H9 (cell line): ENCODE data around the gene SUMO2. TPM values are rescaled to one million over a fixed set of nuclear protein-coding genes. Genes with fewer than 3 reads are reported as not detected.
A peak's percentile ranks its signal among the peaks of the same experiment; 100 is the strongest.

ENCODE experiments used
- DNase-seq: peaks from one replicate; pipeline ENCODE4 v3.0.0-alpha.2; 2017
- H2AFZ ChIP-seq: one replicate; pipeline ENCODE4 v1.6.1; 2013; ENCODE audit warnings: mild to moderate bottlenecking, low read length, control low read depth, moderate library complexity
- H2AK5ac ChIP-seq: 2 replicates; pipeline ENCODE4 v1.6.1; 2013; ENCODE audit warnings: low read length, control low read depth, mixed read lengths; ENCODE audit not compliant: insufficient read length
- H2BK120ac ChIP-seq: one replicate; pipeline ENCODE4 v1.6.1; 2013; ENCODE audit warnings: low read depth, mild to moderate bottlenecking, low read length, control low read depth, inconsistent platforms; ENCODE audit not compliant: poor library complexity, severe bottlenecking
- H2BK12ac ChIP-seq: 2 replicates; pipeline ENCODE4 v1.6.1; 2013; ENCODE audit warnings: low read length, control low read depth, mixed read lengths, low read depth; ENCODE audit not compliant: insufficient read length
- H2BK15ac ChIP-seq: 2 replicates; pipeline ENCODE4 v1.6.1; 2013; ENCODE audit warnings: low read depth, low read length, control low read depth
- H2BK20ac ChIP-seq: one replicate; pipeline ENCODE4 v1.6.1; 2013; ENCODE audit warnings: low read depth, mild to moderate bottlenecking, low read length, control low read depth, inconsistent platforms; ENCODE audit not compliant: poor library complexity, severe bottlenecking
- H2BK5ac ChIP-seq: 2 replicates; pipeline ENCODE4 v1.6.1; 2013; ENCODE audit warnings: low read length, control low read depth, mixed read lengths; ENCODE audit not compliant: insufficient read length
- H3K14ac ChIP-seq: 2 replicates; pipeline ENCODE4 v1.6.1; 2013; ENCODE audit warnings: low read length, control low read depth; ENCODE audit not compliant: insufficient read depth
- H3K18ac ChIP-seq: 2 replicates; pipeline ENCODE4 v1.6.1; 2013; ENCODE audit warnings: low read depth, mild to moderate bottlenecking, mixed read lengths, low read length, control low read depth; ENCODE audit not compliant: insufficient read length
- H3K23ac ChIP-seq: 2 replicates; pipeline ENCODE4 v1.6.1; 2013; ENCODE audit warnings: low read length, control low read depth, mixed read lengths, low read depth; ENCODE audit not compliant: insufficient read length
- H3K23me2 ChIP-seq: 2 replicates; pipeline ENCODE4 v1.6.1; 2013; ENCODE audit warnings: low read depth, mild to moderate bottlenecking, mixed read lengths, low read length, control low read depth; ENCODE audit not compliant: insufficient read length, poor library complexity, severe bottlenecking
- H3K27ac ChIP-seq: 2 replicates; pipeline ENCODE4 v1.5.1; 2013; ENCODE audit warnings: low read length, control low read depth, mixed read lengths, low read depth; ENCODE audit not compliant: insufficient read length
- H3K27me3 ChIP-seq: 2 replicates; pipeline ENCODE4 v1.6.1; 2013; ENCODE audit warnings: low read length, control low read depth, inconsistent platforms; ENCODE audit not compliant: insufficient read depth
- H3K4ac ChIP-seq: 2 replicates; pipeline ENCODE4 v1.6.1; 2013; ENCODE audit warnings: low read depth, mild to moderate bottlenecking, control low read depth, inconsistent platforms, low read length, moderate library complexity
- H3K4me1 ChIP-seq: 2 replicates; pipeline ENCODE4 v1.6.1; 2013; ENCODE audit warnings: low read length, control low read depth, inconsistent platforms; ENCODE audit not compliant: insufficient read depth
- H3K4me2 ChIP-seq: 2 replicates; pipeline ENCODE4 v1.6.1; 2013; ENCODE audit warnings: low read length, control low read depth, mixed read lengths; ENCODE audit not compliant: insufficient read length, insufficient read depth
- H3K56ac ChIP-seq: 2 replicates; pipeline ENCODE4 v1.6.1; 2013; ENCODE audit warnings: low read depth, mild to moderate bottlenecking, mixed read lengths, low read length, control low read depth; ENCODE audit not compliant: insufficient read length
- H3K79me1 ChIP-seq: 2 replicates; pipeline ENCODE4 v1.6.1; 2013; ENCODE audit warnings: low read depth, mild to moderate bottlenecking, moderate library complexity, low read length, control low read depth, inconsistent platforms; ENCODE audit not compliant: insufficient read depth, poor library complexity, severe bottlenecking
- H3K79me2 ChIP-seq: 2 replicates; pipeline ENCODE4 v1.6.1; 2013; ENCODE audit warnings: low read length, control low read depth, inconsistent platforms; ENCODE audit not compliant: insufficient read depth
- H3K9ac ChIP-seq: 2 replicates; pipeline ENCODE4 v1.6.1; 2013; ENCODE audit warnings: low read length, control low read depth, mixed read lengths; ENCODE audit not compliant: insufficient read length; ENCODE audit errors: extremely low read depth
- H3K9me3 ChIP-seq: one replicate; pipeline ENCODE4 v1.6.1; 2013; ENCODE audit warnings: low read depth, low read length, inconsistent platforms; ENCODE audit not compliant: control insufficient read depth
- H3T11ph ChIP-seq: one replicate; pipeline ENCODE4 v1.6.1; 2013; ENCODE audit warnings: mild to moderate bottlenecking, low read length, control low read depth, inconsistent platforms
- H4K20me1 ChIP-seq: one replicate; pipeline ENCODE4 v1.6.1; 2013; ENCODE audit not compliant: control insufficient read depth, insufficient read length, insufficient read depth
- H4K5ac ChIP-seq: 2 replicates; pipeline ENCODE4 v1.6.1; 2013; ENCODE audit warnings: low read depth, mild to moderate bottlenecking, mixed read lengths, low read length, control low read depth; ENCODE audit not compliant: insufficient read length
- H4K8ac ChIP-seq: replicated peaks from 2 replicates; pipeline ENCODE4 v1.6.1; 2013; ENCODE audit warnings: low read length, control low read depth, mixed read lengths, low read depth; ENCODE audit not compliant: insufficient read length
- H4K91ac ChIP-seq: 2 replicates; pipeline ENCODE4 v1.6.1; 2013; ENCODE audit warnings: low read depth, mild to moderate bottlenecking, moderate library complexity, mixed read lengths, low read length, control low read depth; ENCODE audit not compliant: insufficient read length
- H3K27ac Mint-ChIP-seq, 3 experiments: 2 replicates in 2 of 3; 3 replicates in 1 of 3; pipeline ENCODE4 v1.8.0; 2020 to 2021; ENCODE audit warnings: mixed read lengths in 3 of 3, mild to moderate bottlenecking in 1 of 3, moderate library complexity in 1 of 3
- H3K27me3 Mint-ChIP-seq: 2 replicates; pipeline ENCODE4 v1.8.0; 2021; ENCODE audit warnings: low read depth, mild to moderate bottlenecking, moderate library complexity, mixed read lengths
- H3K36me3 Mint-ChIP-seq, 3 experiments: 2 replicates in 2 of 3; 3 replicates in 1 of 3; pipeline ENCODE4 v1.8.0; 2020 to 2021; ENCODE audit warnings: low read depth in 3 of 3, mixed read lengths in 3 of 3; ENCODE audit not compliant: insufficient read depth in 1 of 3
- H3K4me1 Mint-ChIP-seq, 2 experiments: 2 replicates each; pipeline ENCODE4 v1.8.0; 2020; ENCODE audit warnings: mixed read lengths in 2 of 2
- H3K4me3 Mint-ChIP-seq, 2 experiments: 2 replicates in 1 of 2; 3 replicates in 1 of 2; pipeline ENCODE4 v1.8.0; 2020 to 2021; ENCODE audit warnings: mild to moderate bottlenecking in 2 of 2, mixed read lengths in 2 of 2, moderate library complexity in 1 of 2
- H3K9me3 Mint-ChIP-seq, 2 experiments: 2 replicates in 1 of 2; 3 replicates in 1 of 2; pipeline ENCODE4 v1.8.0; 2020; ENCODE audit warnings: mild to moderate bottlenecking in 2 of 2, mixed read lengths in 2 of 2, moderate library complexity in 1 of 2
- WGBS: extraction: QIAGEN DNeasy Blood & Tissue Kit; methylation state at CpG from one replicate; pipeline ENCODE4 v1.1.7; 2013; ENCODE audit warnings: missing lambda C conversion rate, low lambda C conversion rate, mixed read lengths; ENCODE audit not compliant: insufficient read length; ENCODE audit errors: extremely low coverage; 5-methylcytosine and 5-hydroxymethylcytosine counted together
- total RNA-seq: library from RNA; stranded (reverse); gene quantifications from 2 replicates; pipeline ENCODE4 v1.2.1, GENCODE V29; 2021
- TF ChIP-seq, protein P1 (sequence below): fragments of 200-600 bp; sonication (generic); conservative IDR thresholded peaks from 3 replicates; pipeline ENCODE4 v1.8.0; 2021; ENCODE audit warnings: antibody characterized with exemption, mild to moderate bottlenecking

The SUMO2 gene
- total RNA-seq, 1 experiment from 2014 or later = 813 TPM

DNA sequence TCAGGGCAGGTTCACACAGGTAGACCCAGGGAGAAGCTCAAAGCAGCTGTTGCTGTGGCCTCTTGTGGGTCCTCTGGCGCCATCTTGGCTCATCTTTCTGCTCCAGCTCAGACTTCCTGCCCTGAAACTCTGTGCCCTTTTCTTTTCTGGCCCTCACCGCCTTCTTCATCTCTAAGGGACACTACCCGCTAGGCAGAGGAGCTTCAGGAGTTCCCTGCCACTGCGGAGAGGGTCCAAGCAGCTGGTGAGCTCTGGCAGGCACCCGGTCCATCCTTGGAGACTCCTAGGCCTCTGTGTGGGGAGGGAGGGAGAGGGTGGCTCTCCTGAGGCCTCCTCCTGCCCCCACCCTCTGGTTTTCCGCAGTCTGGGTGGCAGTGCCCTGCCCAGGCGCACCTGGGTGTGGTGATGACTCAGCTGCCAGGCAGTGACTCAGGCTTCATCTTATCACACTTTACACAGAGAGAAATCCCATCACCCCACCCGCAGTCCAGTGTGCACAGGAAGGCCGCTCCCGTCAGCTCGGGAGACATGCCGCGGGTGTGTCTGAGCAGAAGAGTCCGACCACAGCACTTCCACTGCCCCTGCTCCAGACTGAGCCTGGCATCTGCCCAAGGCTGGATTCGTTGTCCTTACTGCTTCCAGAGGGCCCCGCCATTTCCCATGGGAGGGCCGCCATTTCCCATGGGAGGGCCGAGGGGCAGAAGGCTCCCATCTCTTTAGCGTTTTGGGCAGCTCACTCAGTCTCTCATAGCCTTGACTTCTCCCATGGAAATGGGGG is 58.5 kb downstream of the SUMO2 start:
- Mint-ChIP-seq H3K4me3 (no peak overlapping the region; a peak in 1 of 5 replicates), H3K9me3 (no peaks in the 10 kb centered on the region; a peak in 1 of 5 replicates), H3K27me3 (no peaks in the 10 kb centered on the region), H3K27ac (peak overlapping the region; percentile 66 to 76 (median 74); a peak in 3 of 7 replicates), H3K4me1 (peaks cover 6 to 7% of the 10 kb centered on the region in 2 experiments; a peak in 3 of 4 replicates), H3K36me3 (peaks cover 4 to 18% (median 13%) of the 10 kb centered on the region in 3 experiments)
- TF ChIP-seq, protein P1, sequence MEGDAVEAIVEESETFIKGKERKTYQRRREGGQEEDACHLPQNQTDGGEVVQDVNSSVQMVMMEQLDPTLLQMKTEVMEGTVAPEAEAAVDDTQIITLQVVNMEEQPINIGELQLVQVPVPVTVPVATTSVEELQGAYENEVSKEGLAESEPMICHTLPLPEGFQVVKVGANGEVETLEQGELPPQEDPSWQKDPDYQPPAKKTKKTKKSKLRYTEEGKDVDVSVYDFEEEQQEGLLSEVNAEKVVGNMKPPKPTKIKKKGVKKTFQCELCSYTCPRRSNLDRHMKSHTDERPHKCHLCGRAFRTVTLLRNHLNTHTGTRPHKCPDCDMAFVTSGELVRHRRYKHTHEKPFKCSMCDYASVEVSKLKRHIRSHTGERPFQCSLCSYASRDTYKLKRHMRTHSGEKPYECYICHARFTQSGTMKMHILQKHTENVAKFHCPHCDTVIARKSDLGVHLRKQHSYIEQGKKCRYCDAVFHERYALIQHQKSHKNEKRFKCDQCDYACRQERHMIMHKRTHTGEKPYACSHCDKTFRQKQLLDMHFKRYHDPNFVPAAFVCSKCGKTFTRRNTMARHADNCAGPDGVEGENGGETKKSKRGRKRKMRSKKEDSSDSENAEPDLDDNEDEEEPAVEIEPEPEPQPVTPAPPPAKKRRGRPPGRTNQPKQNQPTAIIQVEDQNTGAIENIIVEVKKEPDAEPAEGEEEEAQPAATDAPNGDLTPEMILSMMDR = no peak
- H4K20me1 ChIP-seq = no peaks in the 10 kb centered on the region
- no peaks in the 10 kb centered on the region for H3K27me3 ChIP-seq
- no peak overlapping the region for H4K5ac ChIP-seq
- no peak overlapping the region for H4K8ac ChIP-seq
- no peaks in the 10 kb centered on the region for H3K9me3 ChIP-seq
- H2BK5ac ChIP-seq = no peak overlapping the region
- WGBS = no CpG with 5 or more reads among the region's 19 CpGs
- H4K91ac ChIP-seq = no peak overlapping the region
- DNase-seq = no peak
- no peak overlapping the region for H2BK120ac ChIP-seq
- H3K4me1 ChIP-seq = no peaks in the 10 kb centered on the region
- H3K4me2 ChIP-seq = no peak overlapping the region
- H3K23me2 ChIP-seq = no peaks in the 10 kb centered on the region
- H3K27ac ChIP-seq = no peak overlapping the region
- H2BK15ac ChIP-seq = no peak overlapping the region; the same call in 1 of the 2 replicates
- no peak overlapping the region for H2AK5ac ChIP-seq
- no peak overlapping the region for H3K9ac ChIP-seq
- H3K4ac ChIP-seq = no peak overlapping the region
- no peak overlapping the region for H3K23ac ChIP-seq
- no peak overlapping the region for H3K56ac ChIP-seq
- no peak overlapping the region for H2BK20ac ChIP-seq
- no peak overlapping the region for H3K18ac ChIP-seq
- H3K79me1 ChIP-seq = no peaks in the 10 kb centered on the region
- no peaks in the 10 kb centered on the region for H3K79me2 ChIP-seq
- no peak overlapping the region for H2BK12ac ChIP-seq
- H3K14ac ChIP-seq = no peak overlapping the region
- no peak overlapping the region for H2AFZ ChIP-seq
- no peak overlapping the region for H3T11ph ChIP-seq
